Omental fat pad (tissue), 4 donors: ENCODE measurements around the gene SBF1. TPM values are rescaled to one million over a fixed set of nuclear protein-coding genes. Genes with fewer than 3 reads are reported as not detected.

Experiments
- ATAC-seq: fragments of 150-250 bp; one replicate; pipeline ENCODE4 v1.9.1; 2016; ENCODE audit warnings: mild to moderate bottlenecking, moderate library complexity; ENCODE audit not compliant: low FRiP score
- DNase-seq: peaks from one replicate; pipeline ENCODE4 v3.0.0-alpha.2; 2019; ENCODE audit warnings: low spot score
- total RNA-seq, 4 donors: library from RNA; depleted of rRNA; stranded (reverse); fragments of >200 nt; gene quantifications; one replicate each; pipeline ENCODE4 v1.1.0, GENCODE V29; 2016
- TF ChIP-seq, protein P1 (sequence below), 3 donors: fragments of 450-650 bp; IDR thresholded peaks; one replicate each; pipeline ENCODE4 v1.5.1; 2016 to 2017; ENCODE audit warnings: antibody characterized with exemption in 3 of 3, mild to moderate bottlenecking in 3 of 3, moderate library complexity in 2 of 3

SBF1 gene
- total RNA-seq, 4 donors from 2014 or later: 37.5 to 66.8 (median 43.8) TPM

DNA sequence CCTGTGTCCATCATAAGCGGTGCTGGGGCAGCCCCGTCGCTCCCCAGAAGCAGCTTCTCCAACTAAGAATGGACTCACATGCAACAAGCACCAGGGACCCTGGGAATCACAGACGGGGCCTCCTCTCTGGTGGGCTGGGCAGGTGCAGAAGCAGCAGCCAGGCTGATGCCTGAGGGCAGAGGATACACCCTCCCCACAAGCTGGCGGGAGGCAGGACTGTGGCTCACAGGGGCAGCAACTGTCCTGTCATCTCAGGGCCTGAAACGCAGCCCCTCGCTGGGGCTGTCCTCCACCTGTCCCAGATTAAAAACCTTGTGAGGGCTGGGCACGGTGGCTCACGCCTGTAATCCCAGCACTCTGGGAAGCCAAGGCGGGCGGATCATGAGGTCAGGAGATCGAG is 3.1 kb upstream of the SBF1 start:
- no peak for ATAC-seq
- DNase-seq: no peak
- TF ChIP-seq, protein P1, sequence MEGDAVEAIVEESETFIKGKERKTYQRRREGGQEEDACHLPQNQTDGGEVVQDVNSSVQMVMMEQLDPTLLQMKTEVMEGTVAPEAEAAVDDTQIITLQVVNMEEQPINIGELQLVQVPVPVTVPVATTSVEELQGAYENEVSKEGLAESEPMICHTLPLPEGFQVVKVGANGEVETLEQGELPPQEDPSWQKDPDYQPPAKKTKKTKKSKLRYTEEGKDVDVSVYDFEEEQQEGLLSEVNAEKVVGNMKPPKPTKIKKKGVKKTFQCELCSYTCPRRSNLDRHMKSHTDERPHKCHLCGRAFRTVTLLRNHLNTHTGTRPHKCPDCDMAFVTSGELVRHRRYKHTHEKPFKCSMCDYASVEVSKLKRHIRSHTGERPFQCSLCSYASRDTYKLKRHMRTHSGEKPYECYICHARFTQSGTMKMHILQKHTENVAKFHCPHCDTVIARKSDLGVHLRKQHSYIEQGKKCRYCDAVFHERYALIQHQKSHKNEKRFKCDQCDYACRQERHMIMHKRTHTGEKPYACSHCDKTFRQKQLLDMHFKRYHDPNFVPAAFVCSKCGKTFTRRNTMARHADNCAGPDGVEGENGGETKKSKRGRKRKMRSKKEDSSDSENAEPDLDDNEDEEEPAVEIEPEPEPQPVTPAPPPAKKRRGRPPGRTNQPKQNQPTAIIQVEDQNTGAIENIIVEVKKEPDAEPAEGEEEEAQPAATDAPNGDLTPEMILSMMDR (IDR thresholded peaks at IDR 0.05): no peak

GRCh38 chr22:50476868-50477267 is 2.0 kb upstream of the SBF1 start:
- no peak for ATAC-seq
- DNase-seq: no peak
- TF ChIP-seq, protein P1 (IDR thresholded peaks at IDR 0.05): no peak

DNA sequence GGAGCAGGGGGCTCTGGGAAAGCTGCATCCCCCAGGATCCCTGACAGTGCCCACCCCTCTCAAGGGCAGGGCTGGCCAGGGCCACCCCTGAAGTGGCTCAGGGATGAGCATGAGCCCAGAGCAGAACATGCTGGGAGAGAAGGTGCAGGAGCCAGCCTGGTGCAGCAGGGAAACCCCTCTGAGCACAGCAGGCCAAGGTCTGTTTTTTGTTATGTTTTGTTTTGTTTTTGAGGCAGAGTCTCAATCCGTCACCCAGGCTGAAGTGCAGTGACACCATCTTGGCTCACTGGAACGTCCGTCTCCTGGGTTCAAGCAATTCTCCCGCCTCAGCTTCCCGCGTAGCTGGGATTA is 792 bp upstream of the SBF1 start:
- DNase-seq (no peak), ATAC-seq (no peak)
- TF ChIP-seq, protein P1 (IDR thresholded peaks at IDR 0.05): no peak

DNA sequence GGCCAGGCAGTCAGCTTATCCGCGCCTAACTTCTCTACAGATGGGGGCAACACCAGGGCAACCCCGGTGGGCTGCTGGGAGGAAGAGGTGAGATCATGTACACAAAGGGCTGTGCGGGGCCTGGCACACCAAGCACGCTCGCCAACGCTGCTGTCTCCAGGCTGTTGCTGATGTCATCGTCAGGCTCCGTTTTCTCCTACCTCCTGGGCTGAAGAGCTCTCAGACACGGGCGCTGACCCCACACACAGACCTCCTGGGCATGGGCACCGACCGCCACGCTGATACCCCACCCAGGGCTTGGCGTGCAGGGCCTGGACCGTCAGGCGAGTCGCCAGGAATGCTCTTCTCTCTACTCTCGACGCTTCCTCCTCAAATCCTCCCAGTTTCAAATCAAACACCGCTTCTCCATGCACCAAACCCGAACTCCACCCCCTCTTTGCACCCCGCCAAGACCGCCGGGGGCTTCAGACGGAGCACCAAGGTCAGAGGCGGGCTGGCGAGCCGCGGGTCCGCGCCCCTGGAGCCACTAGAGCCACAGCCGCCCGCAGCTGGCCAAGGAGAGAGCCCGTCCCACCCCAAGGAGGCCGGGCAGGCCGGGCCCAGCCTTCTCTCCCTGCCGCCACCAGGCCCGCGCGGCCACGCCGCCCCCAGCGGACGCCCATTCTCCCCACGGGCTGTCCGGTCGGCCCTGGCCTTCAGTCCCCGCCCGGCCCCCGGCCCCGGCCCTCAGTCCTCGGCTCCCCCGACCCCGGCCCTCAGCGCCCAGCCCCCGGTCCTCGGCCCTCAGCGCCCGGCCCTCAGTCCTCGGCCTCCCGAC is 772 bp downstream of the SBF1 start:
- TF ChIP-seq, protein P1 (IDR thresholded peaks at IDR 0.05): no peak
- DNase-seq (no peak), ATAC-seq (peak; percentile 24)

- DNase-seq: no peak
- no peak for ATAC-seq
These were observed 1.7 kb downstream of the SBF1 start for GRCh38 chr22:50473088-50473487.

GRCh38 chr22:50471962-50472361 is 2.9 kb downstream of the SBF1 start:
- ATAC-seq (no peak), DNase-seq (no peak)
- TF ChIP-seq, protein P1 (IDR thresholded peaks at IDR 0.05): no peak

More at GRCh38 chr22:50473088-50473487, 1.7 kb downstream of the SBF1 start:
- TF ChIP-seq, protein P1 (IDR thresholded peaks at IDR 0.05): no peak

DNA sequence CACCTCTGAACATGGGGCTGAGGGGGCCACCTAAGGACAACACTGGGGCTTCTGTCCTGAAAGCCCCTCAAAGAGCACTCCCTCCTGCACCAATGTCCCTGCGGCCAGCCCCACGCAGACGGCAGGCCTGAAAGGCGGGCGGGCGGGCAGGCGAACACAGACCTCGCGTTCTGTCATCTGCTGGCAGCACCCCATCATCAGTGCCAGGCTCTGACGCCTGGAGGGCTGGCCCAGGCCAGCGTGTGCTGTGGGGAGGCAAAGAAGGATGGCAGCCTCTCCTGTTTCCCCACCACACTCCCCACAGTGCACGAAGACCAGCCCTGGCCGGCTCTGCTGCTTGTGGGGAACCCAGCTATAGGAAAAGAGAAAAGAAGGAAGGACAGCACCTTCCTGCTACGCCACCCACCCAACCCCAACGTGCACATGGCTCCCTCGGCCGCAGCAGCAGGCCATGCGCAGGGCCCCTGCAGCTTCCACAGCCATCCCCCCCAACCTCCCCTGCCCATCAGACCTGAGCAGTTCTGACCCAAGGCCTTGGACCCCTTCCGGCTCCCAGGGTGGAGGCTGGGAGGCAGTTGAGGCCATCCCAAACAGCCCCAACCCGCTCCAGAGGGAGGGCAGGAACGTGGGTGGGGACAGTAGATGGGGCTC is 3.5 kb downstream of the SBF1 start:
- ATAC-seq (no peak), DNase-seq (no peak)
- TF ChIP-seq, protein P1 (IDR thresholded peaks at IDR 0.05): no peak
